GM21423 (cell line): Measurements from ENCODE around the gene TMEM147.
A peak's percentile ranks its signal among the peaks of the same experiment; 100 is the strongest.

Source experiments
- ATAC-seq: cut with Tn5 transposase; IDR thresholded peaks from one replicate; pipeline ENCODE4 v1.9.1; 2021; ENCODE audit warnings: mild to moderate bottlenecking, moderate library complexity; ENCODE audit not compliant: unreplicated experiment

Gene TMEM147

DNA sequence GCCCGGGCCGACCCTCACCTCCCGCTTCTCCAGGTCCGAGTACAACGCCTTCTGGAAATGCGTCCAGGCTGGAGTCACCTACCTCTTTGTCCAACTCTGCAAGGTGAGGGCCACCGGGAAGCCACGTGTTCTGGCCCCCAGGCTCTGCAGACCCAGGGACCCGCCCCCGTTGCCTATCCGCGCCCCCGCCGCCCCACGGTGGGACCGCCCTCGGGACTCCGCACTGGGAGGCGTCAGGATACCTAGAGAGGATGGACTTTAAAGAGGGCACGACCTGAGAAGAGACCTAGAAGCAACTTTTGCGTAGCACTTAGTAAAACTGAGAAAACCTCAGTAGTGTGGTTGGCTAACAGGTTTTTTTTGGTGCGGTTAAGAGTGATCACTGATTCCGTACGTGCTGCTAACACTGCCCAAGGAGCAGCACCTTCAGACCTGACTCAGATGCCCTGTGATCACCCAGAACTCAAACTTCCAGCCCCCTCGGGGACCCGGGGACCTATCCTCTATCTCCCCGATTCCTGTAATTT lies 492 bp downstream of the TMEM147 start:
- ATAC-seq, result peak; percentile 28

DNA sequence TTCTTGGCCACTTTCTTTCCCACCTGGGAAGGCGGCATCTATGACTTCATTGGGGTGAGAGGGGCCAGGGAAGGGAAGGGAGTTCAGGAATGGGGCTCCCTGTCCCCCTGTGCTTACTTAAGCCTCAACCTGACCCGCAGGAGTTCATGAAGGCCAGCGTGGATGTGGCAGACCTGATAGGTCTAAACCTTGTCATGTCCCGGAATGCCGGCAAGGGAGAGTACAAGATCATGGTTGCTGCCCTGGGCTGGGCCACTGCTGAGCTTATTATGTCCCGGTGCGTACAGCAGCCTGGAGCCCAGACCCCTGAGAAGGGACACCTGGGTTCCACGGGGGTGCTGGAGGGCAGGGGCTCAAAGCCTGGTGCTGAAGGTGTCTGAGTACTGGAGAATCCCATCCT lies 1.1 kb downstream of the TMEM147 start:
- no peak for ATAC-seq

DNA sequence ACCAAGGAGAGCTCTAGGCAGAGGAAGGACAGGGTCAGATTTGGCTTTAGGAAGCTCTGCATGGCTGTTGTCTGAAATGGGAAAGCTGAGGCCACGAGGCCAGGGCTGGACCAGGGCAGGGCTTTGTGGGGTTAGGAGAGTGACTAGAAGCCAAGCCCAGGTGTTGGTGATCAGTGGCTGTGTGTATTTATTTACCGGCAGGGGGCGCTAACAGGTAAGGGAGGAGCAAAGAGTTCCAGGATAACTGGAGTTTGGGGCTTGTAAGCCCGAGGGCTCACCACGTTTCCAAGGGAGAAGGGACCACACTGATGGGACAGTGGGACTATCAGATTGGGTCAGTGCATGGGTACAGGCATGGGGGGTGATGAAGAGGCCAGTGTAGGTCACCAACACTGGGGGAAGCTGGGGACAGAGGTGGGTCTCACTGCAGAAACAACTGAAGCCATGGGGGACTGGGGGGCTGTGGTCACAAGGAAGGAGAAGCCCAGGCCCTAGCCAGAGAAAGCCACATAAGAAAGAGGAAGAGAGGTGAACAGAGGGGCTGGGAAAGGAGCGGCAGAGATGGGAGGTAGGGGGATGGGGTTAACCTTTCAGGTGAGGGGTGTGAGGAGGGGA lies 3.9 kb downstream of the TMEM147 start:
- ATAC-seq, result no peak

DNA sequence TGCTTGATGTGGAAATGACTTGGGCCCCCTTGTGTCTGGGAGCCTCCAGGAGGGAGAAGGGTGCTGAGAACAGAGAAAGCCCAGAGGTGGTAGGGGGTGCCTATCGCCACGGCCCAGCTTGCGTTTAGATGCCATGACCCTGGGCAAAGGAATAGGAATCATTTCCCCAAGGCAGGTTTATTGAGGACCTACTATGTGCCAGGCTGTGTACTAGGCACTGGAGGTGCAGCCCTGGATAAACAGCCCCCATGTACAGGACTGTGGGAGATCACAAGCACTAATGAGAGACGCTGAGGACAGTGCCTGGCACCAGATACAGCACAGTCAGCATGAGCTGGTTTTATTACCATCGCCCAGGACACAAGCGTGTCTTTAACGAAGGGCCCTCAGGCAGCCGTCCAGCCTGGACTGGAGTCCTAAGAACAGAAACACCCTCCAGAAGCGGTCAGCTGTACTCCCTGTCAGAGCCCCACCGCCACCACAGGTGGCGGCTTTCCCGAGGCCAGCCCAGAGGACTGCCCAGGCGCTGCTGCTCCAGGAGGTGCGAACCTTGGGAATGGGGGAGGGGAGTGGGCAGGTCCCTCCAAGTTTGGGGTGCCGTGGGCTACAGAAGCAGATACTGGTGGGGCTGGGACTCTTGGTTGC lies 4.6 kb downstream of the TMEM147 start:
- no peak for ATAC-seq

DNA sequence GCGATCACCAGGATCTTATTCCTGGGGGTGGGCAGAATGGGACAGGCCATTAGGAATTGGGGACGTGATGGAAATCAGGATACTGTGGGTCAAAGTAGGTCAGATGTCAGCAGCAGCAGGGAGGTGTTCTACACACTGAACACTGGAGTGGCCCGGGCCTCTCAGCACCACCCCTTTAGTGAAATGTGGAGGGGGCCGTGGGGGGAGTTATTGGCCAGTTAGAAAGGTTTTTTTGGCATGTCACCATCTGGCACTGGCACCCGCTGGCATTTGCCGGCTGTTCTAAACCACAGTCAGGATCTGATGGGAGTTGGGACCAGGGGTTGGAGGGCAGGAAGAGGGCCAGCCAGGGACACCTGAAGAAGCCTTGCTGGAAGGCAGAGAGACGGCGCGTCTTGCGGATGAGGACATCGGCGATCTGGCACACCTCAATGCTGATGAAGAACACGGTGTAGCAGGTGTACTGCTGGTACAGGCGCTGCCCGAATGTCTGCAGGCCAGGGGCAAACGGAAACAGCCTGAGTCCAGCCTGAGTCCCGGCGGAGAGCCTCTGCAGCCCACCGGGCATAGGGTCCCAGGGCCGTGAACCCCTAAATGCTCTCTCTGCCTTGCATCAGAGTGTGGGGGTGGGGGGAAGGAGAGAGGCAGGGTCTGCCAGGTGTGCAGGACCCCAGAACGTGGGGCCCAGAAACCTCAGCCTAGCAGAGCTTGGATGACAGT lies 5.8 kb downstream of the TMEM147 start:
- no peak for ATAC-seq

DNA sequence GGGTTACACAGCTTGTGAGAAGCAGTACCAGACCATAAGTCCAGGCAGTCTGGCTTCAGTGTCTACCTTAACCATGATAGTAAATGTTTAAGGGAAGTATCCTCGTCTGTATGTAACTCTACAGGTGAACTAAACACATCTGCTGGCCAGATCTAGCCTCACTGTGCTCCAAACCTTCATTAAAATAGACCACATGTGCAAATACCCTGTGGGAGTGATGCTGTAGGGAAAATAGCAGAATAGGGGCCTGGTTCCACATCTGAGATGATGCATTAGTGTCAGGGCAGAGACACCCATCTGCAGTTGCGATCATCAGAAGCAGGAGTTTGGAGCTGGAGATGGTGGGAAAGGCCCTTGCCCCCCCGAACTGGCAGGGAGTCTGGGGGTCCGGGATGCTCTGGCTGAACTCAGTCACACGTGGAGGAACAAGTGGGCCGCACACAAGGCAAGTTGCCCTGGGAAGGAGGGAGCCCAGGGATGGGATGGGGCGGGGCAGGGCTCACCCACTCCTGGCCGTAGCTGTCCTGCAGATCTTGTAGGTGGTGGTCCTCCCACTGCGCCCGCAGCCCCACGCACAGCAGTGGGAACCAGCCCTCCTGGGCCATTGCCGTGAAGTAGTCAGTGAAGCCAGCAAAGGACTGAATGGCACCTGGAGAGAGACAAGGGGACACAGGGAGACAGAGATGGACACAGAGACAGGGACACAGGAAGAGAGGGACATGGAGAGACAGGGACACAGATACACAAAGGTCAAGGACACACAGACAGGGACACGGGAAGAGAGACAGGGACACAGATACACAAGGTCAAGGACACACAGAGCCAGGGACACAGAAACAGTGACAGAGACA lies 7.3 kb downstream of the TMEM147 start:
- ATAC-seq, result no peak

DNA sequence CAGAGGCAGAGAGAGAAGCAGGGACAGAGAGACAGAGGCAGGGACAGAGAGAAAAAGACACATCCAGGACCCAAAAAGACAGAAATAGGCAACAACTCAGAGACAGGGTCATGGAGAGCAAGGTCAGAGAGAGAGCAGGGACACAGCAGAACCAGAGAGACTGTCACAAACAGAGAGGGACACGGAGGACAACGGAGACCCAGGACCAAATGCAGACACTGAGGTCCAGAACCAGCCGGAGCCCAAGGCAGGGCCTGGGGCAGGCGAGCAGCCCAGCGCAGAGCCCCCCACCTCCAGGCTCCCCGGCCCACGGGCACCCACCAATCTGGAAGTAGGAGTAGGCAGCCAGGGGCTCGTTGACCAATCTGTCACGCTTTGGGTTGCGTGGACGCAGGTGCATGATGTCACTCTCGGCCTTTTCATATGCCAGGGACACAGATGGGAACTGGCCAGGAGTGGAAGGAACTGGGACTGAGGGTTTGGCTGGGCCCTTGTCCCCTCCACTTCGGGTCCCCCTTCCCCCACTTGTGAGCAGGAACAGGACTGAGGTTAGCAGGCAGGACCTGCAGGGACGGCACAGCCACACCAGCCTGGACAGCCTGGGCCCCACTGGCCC lies 8.1 kb downstream of the TMEM147 start:
- ATAC-seq, result no peak

DNA sequence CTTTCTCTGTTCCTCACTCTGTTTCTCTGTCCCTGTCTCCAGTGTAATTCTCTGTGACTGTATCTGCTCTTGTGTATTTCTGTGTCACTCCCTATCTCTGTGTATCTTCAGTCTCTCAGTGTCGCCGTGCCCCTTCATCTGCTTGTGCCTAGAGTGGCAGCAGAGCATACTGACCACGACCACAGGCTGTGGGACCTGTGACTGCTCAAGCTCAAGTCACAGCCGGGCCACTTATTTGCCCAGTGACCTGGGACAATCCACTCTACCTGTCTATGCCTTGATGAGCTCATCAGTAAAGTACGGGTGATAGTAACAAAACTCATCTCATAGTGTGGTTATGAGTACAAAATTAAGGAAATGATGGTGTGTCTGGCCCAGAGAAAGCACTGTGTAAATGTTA lies 8.7 kb downstream of the TMEM147 start:
- ATAC-seq, result no peak

DNA sequence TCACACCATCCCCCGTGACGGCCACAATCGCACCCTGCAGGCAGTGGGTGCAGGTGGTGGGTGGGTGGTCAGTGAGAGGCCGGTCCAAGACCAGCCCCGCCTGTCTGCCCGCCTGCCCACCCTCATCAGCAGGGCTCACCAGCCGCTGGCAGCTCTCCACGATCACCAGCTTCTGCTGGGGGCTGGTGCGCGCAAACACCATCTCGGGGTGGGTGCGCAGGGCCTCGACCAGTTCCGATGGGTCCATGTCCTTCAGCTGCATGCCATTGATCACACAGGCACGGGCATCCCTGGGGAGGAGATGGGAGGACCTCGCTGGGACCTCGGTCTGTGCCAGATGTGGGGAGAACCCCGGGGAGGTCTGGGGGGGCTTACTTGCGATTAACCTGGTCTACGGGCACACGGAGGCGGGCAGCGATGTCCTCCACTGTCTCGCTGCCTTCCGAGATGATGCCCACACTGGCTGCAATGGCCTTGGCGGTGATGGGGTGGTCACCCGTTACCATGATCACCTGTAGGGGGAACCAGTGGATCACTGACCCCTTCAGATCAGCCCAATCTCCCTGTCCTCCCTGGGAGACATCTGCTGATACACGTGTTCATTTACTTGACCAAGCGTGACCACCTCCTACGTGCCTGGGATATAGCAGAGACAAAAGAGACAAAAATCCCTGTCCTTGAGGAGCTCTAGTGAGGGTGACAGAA lies 10.0 kb downstream of the TMEM147 start:
- ATAC-seq, result no peak

DNA sequence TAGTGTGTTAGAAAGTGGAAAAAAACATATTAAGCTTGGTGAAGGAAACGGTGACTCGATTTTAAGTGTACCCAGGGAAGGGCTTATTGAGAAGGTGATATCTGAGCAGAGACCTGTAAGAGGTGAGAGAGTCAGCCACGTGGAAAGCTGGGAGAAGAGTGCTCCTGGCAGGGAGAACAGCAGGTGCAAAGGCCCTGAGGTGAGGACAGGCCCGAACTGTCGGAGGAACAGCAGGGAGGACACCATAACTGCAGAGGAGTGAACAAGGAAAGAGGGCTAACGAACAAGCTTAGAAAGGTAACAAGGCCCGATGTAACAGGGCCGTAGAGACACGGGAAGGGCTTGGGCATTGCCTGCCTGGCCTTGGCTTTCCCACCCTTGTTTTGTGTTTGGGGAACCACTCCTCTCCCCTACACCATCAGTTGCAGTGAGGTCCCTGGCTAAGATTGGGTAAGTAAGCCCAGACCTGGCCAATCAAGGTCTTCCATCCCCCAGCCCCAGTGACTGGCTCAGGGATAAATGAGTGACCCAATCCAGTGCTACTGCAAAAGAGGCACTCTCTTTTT lies 10.7 kb downstream of the TMEM147 start:
- no peak for ATAC-seq

DNA sequence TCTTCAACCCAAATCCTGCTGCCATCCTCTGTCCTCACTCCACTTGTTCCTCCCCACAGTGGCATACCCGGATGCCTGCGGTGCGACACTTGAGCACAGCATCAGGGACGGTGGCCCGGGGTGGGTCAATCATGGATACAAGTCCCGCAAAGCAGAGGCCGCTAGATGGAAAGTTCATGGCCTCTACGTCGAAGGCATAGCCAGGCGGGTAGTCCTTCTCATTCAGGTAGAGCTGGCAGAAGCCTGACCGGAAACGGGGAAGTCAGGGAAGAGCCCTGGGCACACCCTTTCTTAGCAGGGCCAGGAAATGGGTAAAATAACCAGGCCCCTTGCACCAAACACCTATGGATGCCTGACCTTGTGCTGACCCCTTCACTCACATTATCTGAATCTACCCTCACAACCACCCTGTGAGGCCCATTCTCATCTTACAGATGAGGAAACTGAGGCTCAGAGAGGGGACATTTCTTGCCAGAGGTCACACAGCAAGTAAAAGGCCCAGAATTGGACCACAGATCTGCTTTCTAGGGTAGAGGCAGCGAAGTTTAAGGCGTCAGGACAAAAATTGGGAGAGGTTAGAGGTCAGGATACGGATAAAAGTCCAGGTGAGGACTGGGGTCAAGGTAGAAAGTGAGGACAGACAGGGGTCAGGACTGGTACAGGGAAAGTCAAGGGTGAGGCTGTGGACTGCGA lies 11.6 kb downstream of the TMEM147 start:
- no peak for ATAC-seq

DNA sequence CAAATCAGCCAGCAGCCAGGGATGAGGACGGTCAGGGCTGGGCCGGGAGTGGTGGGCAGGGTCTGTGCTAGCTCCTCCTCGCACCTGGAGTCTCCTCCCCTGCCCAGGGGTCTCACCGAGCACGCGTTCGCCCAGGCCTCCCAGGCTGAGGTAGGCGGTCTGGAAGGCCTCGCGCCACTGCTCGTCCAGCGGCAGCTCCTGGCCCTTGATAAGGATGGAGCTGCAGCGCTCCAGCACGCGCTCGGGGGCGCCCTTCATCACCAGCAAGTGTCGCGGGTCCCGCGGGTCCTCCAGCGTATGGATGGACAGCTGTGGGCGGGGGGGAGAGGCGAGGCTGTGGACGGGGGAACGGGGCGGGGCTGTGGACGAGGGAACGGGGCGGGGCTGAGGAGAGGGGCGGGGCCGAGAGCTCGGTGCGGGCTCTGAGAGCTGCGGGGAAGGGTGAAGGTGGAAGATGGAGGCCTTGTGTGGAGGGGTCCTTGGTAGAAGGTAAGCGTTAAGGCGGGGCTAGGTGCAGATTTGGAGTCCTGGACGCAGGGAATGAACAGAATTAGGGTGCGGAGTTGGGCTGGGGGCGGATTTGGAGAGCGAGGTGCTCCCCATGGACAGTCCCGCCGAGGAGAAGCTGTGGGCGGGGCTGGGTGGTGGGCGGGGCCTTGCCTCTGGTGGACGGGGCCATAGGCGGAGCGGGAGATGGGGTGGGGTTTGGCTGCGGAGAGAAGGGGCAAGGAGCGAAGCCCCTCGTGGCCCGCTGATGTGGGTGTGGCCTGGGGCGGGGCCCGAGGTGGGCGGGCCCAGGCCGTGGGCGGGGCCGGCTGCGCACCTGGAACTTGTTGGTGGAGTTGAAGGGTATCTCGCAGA lies 12.3 kb downstream of the TMEM147 start:
- no peak for ATAC-seq

DNA sequence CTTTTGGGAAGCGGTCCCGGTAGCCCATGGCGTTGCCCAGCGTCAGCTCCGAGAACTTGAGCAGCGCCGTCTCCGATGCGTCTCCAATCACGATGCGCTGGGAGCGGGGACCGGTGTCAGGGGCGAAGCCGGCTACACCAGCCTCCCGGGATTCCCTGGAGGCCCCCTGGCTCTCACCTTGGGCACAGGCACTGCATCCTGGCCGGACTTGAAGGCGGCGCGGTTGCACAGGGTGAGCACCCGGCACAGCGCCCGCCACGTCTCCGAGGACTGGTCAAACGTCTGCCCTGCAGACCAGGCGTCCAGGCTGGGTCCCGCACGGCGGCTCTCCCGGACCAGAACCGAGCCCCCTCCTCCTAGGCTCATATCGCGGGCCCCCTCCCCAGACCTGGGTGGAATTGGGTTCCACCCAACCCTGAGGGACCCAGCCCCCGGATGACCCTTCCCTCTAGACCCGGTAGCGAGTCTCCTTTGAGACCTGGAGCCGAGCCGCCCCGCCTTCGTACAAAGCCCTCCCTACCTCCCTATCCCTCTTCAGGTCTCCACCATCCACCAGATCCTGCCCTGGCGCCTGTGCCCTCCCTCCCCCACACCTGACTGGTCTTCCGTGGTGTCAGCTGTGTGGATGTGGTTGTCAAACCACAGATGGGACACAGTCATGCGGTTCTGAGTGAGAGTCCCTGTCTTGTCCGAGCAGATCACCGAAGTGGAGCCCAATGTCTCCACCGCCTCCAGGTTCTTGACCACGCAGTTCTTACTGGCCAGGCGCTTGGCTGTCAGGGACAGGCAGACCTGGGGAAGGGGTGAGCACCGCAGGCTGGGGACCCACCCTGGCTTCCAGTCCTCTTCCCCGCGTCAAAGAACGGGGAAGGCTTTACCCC lies 13.2 kb downstream of the TMEM147 start:
- no peak for ATAC-seq

DNA sequence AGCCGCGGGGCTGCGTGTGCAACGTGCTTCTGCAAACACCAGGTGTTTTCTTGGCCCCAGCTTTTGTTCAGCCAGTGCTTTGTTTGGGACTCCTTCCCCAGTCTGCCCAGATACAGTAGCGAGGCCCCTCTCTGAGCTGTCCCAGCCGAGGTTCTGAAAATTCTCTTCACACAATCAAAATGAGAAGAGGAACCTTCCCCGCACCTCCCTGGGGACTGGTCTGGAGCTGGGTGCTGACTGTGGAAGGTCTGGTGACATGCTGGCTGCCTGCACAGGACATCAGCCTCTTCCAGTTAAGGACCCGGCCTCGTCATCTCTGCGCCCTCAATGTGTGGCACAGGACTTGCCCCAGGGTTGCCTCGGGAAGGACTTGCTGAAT lies 13.8 kb downstream of the TMEM147 start:
- ATAC-seq, result no peak

DNA sequence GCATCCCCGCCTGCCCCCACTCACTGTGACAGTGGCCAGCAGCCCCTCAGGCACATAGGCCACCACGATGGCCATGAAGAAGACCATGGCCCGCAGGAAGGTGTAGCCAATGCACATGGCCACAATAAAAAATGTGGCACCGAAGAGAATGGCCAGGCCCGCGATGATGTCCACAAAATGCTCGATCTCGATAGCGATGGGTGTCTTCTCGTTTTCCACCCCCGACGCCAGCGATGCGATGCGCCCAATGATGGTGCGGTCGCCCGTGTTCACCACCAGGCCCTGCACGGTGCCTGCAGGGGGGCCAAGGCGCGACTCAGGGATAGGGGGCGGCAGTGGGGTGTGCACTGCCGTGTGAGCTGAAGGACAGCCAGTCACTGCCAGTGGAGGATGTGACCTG lies 14.4 kb downstream of the TMEM147 start:
- ATAC-seq, result no peak

DNA sequence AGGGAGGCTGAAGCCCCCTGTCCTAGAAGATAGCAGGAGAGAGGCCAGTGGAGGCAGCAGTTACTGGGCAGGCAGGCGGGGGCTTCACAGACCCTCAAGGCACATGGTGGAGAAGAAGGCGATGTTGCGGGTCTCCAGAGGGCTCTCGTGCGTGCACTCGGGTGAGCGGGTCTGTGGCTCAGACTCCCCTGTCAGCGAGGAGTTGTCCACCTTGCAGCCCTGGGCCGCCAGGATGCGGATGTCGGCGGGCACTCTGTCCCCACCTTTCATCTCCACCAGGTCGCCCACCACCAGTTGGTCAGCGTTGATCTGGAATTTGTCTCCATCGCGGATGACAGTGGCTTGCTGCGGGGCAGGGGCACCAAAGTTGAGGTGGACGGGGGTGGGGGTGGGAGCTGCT lies 14.8 kb downstream of the TMEM147 start:
- ATAC-seq, result no peak

DNA sequence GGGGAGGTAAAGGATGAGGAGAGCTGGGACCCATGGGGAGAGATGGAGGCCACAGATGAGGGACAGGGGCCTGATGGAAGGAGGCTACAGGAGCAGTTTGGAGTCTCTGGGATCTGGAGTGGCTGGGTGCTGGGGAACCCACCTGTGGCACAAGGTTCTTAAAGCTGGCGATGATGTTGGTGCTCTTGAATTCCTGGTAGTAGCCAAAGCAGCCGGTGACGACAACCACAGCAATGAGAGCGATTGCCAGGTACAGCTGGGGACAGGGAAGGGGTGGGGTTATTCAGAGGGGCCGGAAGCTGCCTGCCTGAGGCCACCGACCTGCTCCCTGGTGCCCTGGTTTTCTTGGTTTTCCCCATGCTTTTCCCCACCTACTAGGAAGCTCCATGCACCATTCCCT lies 15.3 kb downstream of the TMEM147 start:
- no peak for ATAC-seq
